AG09319 (cell line): ENCODE data around the gene MBD3.
A peak's percentile ranks its signal among the peaks of the same experiment; 100 is the strongest.

ENCODE experiments used
- DNase-seq: peaks from one replicate; pipeline ENCODE4 v3.0.0-alpha.2; 2010; ENCODE audit warnings: low read depth; ENCODE audit errors: extremely low read depth
- TF ChIP-seq, protein P1 (sequence below): IDR thresholded peaks from 2 replicates; pipeline ENCODE4 v1.5.1; 2011; ENCODE audit warnings: low read depth, mild to moderate bottlenecking, inconsistent platforms, low read length, moderate library complexity

MBD3 gene

GRCh38 chr19:1608359-1609102 is 15.9 kb upstream of the MBD3 start:
- TF ChIP-seq, protein P1, sequence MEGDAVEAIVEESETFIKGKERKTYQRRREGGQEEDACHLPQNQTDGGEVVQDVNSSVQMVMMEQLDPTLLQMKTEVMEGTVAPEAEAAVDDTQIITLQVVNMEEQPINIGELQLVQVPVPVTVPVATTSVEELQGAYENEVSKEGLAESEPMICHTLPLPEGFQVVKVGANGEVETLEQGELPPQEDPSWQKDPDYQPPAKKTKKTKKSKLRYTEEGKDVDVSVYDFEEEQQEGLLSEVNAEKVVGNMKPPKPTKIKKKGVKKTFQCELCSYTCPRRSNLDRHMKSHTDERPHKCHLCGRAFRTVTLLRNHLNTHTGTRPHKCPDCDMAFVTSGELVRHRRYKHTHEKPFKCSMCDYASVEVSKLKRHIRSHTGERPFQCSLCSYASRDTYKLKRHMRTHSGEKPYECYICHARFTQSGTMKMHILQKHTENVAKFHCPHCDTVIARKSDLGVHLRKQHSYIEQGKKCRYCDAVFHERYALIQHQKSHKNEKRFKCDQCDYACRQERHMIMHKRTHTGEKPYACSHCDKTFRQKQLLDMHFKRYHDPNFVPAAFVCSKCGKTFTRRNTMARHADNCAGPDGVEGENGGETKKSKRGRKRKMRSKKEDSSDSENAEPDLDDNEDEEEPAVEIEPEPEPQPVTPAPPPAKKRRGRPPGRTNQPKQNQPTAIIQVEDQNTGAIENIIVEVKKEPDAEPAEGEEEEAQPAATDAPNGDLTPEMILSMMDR = no peak
- no peak for DNase-seq

DNA sequence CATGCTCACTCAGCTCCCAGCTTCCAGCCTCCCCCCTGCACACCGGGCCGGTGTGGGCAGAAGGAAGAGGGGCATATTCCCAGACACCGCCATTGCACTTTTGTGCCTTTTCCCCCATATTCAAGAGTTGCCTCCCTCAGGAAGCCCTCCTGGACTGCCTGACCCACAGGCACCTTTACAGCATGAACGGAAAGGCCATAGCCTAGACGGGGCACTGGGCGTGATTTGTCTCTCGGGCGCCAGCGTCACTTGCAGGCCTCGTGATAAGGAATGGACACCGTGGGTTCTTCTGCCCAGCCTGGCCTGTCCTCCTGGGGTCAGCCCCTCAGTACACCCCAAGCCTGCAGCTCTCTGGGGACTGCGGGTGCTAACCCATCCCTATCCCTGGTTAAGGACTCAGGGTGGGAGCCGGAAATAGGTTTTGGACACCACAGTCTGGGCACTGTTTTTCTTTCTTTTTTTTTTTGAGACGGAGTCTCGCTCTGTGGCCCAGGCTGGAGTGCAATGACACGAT is 13.5 kb upstream of the MBD3 start:
- no peak for DNase-seq
- TF ChIP-seq, protein P1 = no peak

DNA sequence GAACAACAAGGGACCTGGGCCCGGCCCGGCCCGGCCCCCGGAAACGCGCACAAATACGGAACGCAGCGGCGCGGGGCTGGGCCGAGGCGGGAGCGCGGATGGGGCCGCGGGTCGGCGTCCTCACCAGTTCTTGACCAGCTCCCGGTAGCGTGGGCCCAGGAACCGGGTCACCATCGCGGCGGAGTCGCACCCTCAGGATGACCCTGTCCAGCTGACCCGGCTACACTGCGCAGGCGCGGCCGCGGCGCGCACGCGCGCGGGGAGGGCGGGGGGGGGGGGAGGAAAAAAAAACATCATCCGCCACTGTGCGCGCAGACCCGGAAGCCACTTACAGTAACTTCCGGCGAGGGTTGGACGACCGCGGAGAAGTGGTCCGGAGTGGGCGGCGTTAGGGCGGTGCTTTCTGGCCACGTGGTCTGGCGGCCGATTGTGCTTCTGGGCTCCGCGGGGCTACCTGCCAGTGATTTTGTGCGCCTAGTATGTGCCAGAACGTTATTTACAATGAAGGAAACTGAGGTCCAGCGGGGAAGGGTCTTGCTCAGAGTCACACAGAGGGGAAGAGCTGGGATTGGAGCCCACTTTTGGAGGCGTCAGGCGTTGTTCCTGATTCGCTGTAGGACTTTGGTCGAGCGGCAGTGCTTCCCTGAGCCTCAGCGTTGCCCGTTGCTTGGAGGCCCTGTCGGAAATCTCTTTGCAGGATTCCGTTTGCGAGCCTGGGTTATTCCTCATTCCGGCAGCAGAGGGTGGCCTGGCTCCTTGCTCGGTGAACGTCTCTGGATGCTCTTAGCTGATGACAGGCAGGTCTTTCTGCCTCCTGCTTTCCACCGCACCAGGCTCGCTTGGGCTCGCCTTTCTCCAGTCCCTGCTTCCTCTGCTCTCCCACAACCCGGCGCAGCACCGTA is 12.8 kb upstream of the MBD3 start, which contains the start of gene UQCR11:
Gene UQCR11, minus strand, starts transcription at position 227 of the 902 bp plus-strand sequence. Its CDS starts 53 bp downstream, at position 174.
- TF ChIP-seq, protein P1 = peak; percentile 70
- peak; percentile 90 for DNase-seq

DNA sequence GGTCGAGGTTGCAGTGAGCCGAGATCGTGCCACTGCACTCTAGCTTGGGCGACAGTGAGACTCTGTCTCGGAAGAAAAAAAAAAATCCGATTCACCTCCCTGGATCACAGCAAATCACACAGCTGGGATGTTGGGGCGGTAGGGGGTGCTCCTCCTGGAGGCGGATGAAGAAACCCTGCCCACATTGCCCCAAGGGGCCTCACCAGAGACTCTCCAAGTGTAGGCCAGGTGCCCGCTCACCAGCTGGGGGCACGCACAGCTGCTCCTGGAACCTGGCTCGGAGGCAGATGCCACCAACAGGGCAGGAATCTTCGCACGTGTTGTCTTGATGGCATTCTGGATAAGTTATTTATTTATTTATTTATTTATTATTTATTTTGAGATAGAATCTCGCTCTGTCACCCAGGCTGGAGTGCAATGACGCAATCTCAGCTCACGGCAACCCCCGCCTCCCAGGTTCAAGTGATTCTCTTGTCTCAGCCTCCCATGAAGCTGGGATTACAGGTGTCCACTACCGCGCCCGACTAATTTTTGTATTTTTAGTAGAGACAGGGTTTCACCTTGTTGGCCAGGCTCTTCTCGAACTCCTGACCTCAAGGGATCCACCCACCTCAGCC is 9.5 kb upstream of the MBD3 start:
- no peak for DNase-seq
- TF ChIP-seq, protein P1 = no peak

DNA sequence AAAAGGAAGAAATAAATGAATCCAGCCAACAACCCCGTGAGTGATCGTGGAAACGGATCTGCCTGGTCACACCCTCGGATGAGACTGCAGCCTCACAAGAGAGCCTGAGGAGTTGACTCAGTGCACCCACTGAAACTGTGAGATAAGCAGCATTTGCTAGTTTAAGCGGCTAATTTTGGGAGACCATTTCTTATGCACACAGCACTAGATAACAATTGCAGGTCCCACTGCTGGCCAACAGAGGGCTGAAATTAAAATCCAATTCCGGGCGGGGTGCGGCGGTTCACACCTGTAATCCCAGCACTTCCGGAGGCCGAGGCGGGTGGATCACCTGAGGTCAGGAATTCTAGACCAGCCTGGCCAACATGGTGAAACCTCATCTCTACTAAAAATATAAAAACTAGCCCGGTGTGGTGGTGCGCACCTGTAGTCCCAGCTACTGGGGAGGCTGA is 9.0 kb upstream of the MBD3 start:
- no peak for DNase-seq
- TF ChIP-seq, protein P1 = no peak; the same call in 1 of the 2 replicates

GRCh38 chr19:1599460-1599846 is 6.8 kb upstream of the MBD3 start:
- TF ChIP-seq, protein P1 = no peak
- DNase-seq = no peak
